ENCODE results near the gene PKN2.

The PKN2 gene

DNA sequence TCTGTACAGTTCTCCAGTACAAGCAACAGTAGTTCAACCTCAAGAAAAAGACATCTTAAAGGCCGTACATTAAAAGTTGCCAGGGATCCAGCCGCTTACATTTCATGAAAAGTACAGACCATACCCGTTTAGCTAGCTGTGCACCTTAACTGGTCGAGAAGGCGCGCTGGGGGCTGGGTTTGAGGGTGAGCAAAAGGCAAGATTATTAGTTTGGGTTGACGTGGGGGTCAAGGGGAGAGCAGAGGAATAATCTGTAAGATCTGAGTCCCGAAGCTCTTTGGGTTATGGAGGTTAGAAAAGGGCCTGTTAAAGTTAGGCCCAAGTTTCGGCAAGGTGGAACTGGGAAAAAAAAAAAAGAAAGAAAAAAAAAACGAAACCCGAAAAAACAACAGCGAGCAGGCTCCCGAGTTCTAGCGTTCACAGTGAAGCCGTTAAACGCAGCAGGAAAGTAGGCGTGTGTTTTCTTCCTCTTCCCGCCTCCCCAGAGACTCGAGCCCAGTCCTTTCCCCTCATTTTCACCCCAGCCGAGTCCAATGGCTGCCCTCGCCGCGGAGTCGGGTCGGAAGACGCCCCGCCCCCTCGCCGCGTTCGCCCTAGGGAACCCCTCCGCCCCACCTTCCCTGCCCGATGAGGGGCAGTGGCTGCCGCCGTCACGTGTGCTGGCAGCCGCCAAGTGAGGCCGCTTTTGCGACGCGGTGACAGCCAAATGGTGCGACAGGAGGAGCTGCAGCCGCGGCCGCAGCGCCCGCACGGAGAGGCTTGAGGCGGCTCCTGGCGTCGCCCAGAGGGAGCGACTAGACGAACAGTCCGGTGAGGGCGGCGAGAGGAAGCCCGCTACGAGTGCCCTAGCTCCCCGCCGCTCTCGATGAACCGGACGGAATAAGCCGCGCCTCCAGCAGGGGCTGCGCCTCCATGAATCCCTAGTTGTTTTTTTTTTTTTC is at the start of gene PKN2:
Gene PKN2 (plus strand): TSS at position 733 of the 941 bp plus-strand sequence. CDS start 308 bp downstream, outside the sequence.
- peak; percentile 95 for DNase-seq (ENCODE audit: low read depth)

- no peak for DNase-seq (ENCODE audit: low read depth)
These were observed 49.5 kb upstream of the PKN2 start for GRCh38 chr1:88634538-88634937.

DNA sequence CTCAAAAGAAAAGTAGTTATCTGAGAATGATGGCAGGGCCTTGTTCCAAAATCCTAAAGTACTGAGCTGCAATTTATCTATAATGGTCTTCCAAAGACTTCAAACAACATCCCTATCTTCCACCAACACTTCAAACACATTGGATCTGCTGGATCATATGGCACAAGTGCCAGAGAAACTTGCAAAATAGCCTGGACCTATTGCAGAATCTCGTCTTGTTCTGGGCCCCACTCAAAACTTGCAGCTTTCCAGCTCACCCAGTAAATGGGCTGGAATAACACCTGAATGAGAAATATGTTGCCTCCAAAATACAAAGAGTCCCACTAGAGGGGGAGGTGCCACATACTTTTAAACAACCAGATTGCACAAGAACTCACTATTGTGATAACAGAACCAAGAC is 44.0 kb upstream of the PKN2 start:
- DNase-seq (ENCODE audit: low read depth), result no peak

GRCh38 chr1:88645886-88646285 is 38.2 kb upstream of the PKN2 start:
- DNase-seq (ENCODE audit: low read depth), result no peak

- no peak for DNase-seq (ENCODE audit: low read depth)
These were observed 37.4 kb upstream of the PKN2 start for GRCh38 chr1:88646476-88647248.

DNA sequence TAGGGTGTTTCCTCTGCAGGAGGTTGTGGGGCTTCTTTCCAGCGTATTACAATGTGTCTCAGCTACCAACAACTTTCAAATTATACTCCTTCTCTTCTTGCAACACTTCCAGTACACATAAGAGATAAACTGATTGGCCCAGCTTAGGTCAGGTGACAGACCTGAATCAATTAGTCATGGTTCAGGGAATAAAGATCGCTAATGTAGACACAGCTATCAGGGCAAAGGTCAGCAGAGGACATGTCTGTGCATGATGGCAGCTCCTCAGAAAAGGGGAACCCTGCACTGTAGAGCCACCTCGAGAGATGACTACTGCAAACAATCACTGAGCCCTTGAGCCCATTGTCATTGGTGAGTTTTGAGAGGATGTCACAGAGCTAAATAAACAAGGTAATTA is 36.8 kb upstream of the PKN2 start:
- DNase-seq (ENCODE audit: low read depth), result no peak

GRCh38 chr1:88647749-88648415 is 36.2 kb upstream of the PKN2 start:
- DNase-seq (ENCODE audit: low read depth), result no peak

- no peak for DNase-seq (ENCODE audit: low read depth)
These were observed 35.4 kb upstream of the PKN2 start for GRCh38 chr1:88648706-88649105.

- no peak for DNase-seq (ENCODE audit: low read depth)
These were observed 34.1 kb upstream of the PKN2 start for GRCh38 chr1:88649932-88650331.

GRCh38 chr1:88650676-88651418 is 33.2 kb upstream of the PKN2 start:
- no peak for DNase-seq (ENCODE audit: low read depth)

GRCh38 chr1:88655140-88655539 is 28.9 kb upstream of the PKN2 start:
- DNase-seq (ENCODE audit: low read depth), result no peak

- DNase-seq (ENCODE audit: low read depth), result no peak
These were observed 28.3 kb upstream of the PKN2 start for GRCh38 chr1:88655685-88656299.

GRCh38 chr1:88658419-88658818 is 25.7 kb upstream of the PKN2 start:
- no peak for DNase-seq (ENCODE audit: low read depth)

DNA sequence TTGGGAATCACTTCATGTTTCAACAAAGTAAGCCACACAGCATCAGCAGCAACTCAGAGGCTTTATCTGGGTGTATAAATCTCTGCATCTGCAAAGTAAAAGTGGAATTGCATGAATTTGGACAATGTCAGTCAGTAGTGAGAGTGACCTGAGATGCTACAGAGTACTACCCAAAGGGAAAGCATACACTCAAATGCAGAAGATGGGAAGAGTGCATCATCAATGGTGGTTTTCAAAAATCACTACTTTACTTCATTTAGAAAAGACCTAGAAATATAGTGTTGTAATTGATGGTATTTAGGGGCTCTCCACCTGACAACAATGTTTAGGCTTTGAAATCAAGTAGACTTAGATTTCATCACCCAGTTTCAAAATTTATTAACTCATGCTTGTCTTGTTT is 24.5 kb upstream of the PKN2 start:
- DNase-seq (ENCODE audit: low read depth), result no peak

- no peak for DNase-seq (ENCODE audit: low read depth)
These were observed 22.9 kb upstream of the PKN2 start for GRCh38 chr1:88661188-88661587.

DNA sequence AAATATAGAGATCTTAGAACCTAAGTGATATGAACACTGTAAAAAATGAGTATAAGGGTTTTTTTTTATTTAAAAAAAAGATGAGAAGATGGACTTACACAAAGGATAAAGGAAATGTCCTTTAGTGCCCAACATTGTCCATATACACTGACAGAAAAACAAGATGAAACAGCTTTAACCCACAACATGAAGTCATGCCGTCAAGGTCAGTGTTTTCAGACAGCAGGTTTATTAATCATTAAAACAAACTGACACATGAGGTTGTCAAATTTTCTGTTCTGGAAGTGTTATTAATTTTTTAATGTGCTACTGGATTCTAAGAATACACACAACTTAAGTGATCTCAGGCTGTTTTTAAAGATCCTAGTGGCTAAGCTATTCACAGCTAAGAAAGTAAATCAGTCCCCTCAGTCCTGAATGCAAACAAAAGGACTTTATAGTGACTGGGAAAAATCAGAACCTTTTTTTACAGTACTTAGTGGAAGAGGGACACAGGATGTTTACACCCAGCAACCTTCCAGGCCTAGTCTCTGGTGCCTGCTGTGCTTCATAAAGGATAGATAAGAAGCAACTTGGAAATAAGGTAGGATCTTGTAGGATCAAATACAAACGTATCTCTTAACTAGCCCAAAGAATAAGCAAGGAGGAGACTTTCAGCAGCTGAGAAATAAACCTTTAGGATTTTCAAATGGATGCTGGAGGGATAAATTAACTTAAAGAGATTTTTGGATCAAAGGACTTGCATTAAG is 21.9 kb upstream of the PKN2 start:
- DNase-seq (ENCODE audit: low read depth), result no peak

- no peak for DNase-seq (ENCODE audit: low read depth)
These were observed 21.4 kb upstream of the PKN2 start for GRCh38 chr1:88662723-88663122.

- no peak for DNase-seq (ENCODE audit: low read depth)
These were observed 15.7 kb upstream of the PKN2 start for GRCh38 chr1:88668405-88668804.

GRCh38 chr1:88670462-88670861 is 13.6 kb upstream of the PKN2 start:
- no peak for DNase-seq (ENCODE audit: low read depth)

DNA sequence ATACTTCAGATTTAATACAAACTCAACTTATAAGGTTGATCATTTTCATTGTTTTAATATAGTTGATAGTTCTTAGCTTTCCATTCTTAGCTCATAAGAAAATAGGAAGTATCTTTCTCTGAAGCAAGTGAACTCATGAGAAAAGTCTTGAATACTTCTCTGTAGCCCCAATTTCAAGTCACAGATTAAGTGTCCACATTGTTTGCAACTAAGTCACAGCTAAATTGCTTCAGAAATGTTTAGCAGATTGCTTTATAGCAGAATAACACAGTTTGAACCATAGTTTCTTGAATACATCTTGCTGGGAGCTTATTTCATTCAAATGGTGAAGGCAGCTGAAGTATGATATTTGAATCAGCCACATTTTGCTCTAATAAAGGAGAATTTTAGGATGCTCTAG is 10.6 kb upstream of the PKN2 start:
- no peak for DNase-seq (ENCODE audit: low read depth)

- DNase-seq (ENCODE audit: low read depth), result no peak
These were observed 5.7 kb upstream of the PKN2 start for GRCh38 chr1:88678405-88678804.
